SK-N-SH (cell line): ENCODE measurements around the gene CDCA3. TPM values are rescaled to one million over a fixed set of nuclear protein-coding genes. Genes with fewer than 3 reads are reported as not detected.

Experiments
- CTCF ChIA-PET: fragments of 300-600, 350-600 bp; formaldehyde crosslinking; extraction: SDS; loops from one replicate; lab custom pipeline; 2021; lab: Yijun Ruan, JAX
- POLR2A ChIA-PET: fragments of 350-600 bp; sonication (Branson Sonifier 250); formaldehyde crosslinking; extraction: SDS; loops from one replicate; lab custom pipeline; 2020; ENCODE audit warnings: antibody characterized with exemption, inconsistent platforms; lab: Yijun Ruan, JAX
- DNase-seq: peaks from one replicate; pipeline ENCODE4 v3.0.0; 2012
- H2AFZ ChIP-seq: fragments of 200-600 bp; sonication (generic); 2 replicates; pipeline ENCODE4 v1.8.1; 2016; ENCODE audit warnings: antibody characterized with exemption, mild to moderate bottlenecking, low read depth
- H3F3A ChIP-seq: fragments of 200-600 bp; sonication (generic); replicated peaks from 2 replicates; pipeline ENCODE3; 2016; ENCODE audit warnings: antibody characterized with exemption, mild to moderate bottlenecking; ENCODE audit not compliant: insufficient read depth
- H3K27ac ChIP-seq, 2 experiments: fragments of 200-500 bp in 1 of 2; fragments of 200-600 bp in 1 of 2; sonication (Bioruptor generic) in 1 of 2; sonication (generic), shearing (Covaris generic) in 1 of 2; 2 replicates each; pipeline versions ENCODE4 v1.5.1 to v1.6.1; 2014 to 2016; ENCODE audit warnings: low read depth in 2 of 2, inconsistent platforms in 1 of 2, low read length in 1 of 2, mild to moderate bottlenecking in 1 of 2, mixed read lengths in 1 of 2
- H3K27me3 ChIP-seq: fragments of 200-600 bp; sonication (generic), shearing (Covaris generic); 2 replicates; pipeline ENCODE4 v1.6.1; 2016; ENCODE audit warnings: mixed run types; ENCODE audit not compliant: insufficient read depth
- H3K36me3 ChIP-seq, 2 experiments: fragments of 200-500 bp in 1 of 2; fragments of 200-600 bp in 1 of 2; sonication (Bioruptor generic) in 1 of 2; sonication (generic) in 1 of 2; replicated peaks in 1 of 2; 2 replicates each; pipeline versions ENCODE3 to v1.5.1; 2014 to 2016; ENCODE audit warnings: low read length in 1 of 2, mild to moderate bottlenecking in 1 of 2; ENCODE audit not compliant: insufficient read depth in 2 of 2, control insufficient read depth in 1 of 2
- H3K4me1 ChIP-seq, 2 experiments: fragments of 200-500 bp in 1 of 2; fragments of 200-600 bp in 1 of 2; sonication (Bioruptor generic) in 1 of 2; sonication (generic), shearing (Covaris generic) in 1 of 2; 2 replicates each; pipeline versions ENCODE4 v1.5.1 to v1.6.1; 2014 to 2016; ENCODE audit warnings: low read depth in 1 of 2, low read length in 1 of 2, mixed run types in 1 of 2; ENCODE audit not compliant: insufficient read depth in 2 of 2, control insufficient read depth in 1 of 2
- H3K4me2 ChIP-seq: fragments of 200-600 bp; sonication (generic), shearing (Covaris generic); 2 replicates; pipeline ENCODE4 v1.6.1; 2017; ENCODE audit warnings: mixed run types
- H3K4me3 ChIP-seq, 2 experiments: fragments of 200-500 bp in 1 of 2; fragments of 200-600 bp in 1 of 2; sonication (Bioruptor generic) in 1 of 2; sonication (generic), shearing (Covaris generic) in 1 of 2; 2 replicates each; pipeline versions ENCODE4 v1.5.1 to v1.8.1; 2014 to 2016; ENCODE audit warnings: low read depth in 2 of 2, inconsistent platforms in 1 of 2, low read length in 1 of 2, mild to moderate bottlenecking in 1 of 2, mixed read lengths in 1 of 2, moderate library complexity in 1 of 2
- H3K79me2 ChIP-seq: fragments of 200-600 bp; sonication (generic); 2 replicates; pipeline ENCODE4 v1.8.1; 2017; ENCODE audit warnings: mild to moderate bottlenecking; ENCODE audit not compliant: insufficient read depth
- H3K9ac ChIP-seq: fragments of 200-600 bp; sonication (generic); 2 replicates; pipeline ENCODE4 v1.6.1; 2017; ENCODE audit warnings: mixed run types
- H3K9me2 ChIP-seq: fragments of 200-600 bp; sonication (generic); 2 replicates; pipeline ENCODE4 v1.6.1; 2017; ENCODE audit warnings: mixed run types
- H3K9me3 ChIP-seq: fragments of 200-600 bp; sonication (generic); 2 replicates; pipeline ENCODE4 v1.6.1; 2017; ENCODE audit warnings: mixed run types, mild to moderate bottlenecking, moderate library complexity
- H4K20me1 ChIP-seq: fragments of 200-600 bp; sonication (generic); 2 replicates; pipeline ENCODE4 v1.6.1; 2017; ENCODE audit warnings: mild to moderate bottlenecking, mixed run types; ENCODE audit not compliant: insufficient read depth
- ELF1 ChIP-seq: IDR thresholded peaks from 2 replicates; pipeline ENCODE4 v1.4.0; 2012
- EP300 ChIP-seq, 2 experiments: IDR thresholded peaks; 2 replicates each; pipeline versions ENCODE4 v1.4.0 to v1.6.1; 2012; ENCODE audit warnings: borderline replicate concordance in 1 of 2, low read depth in 1 of 2, low read length in 1 of 2
- EZH2phosphoT487 ChIP-seq: fragments of 200-600 bp; sonication (generic); IDR thresholded peaks from 2 replicates; pipeline ENCODE4 v1.6.1; 2017; ENCODE audit warnings: low read depth, mixed run types, mild to moderate bottlenecking, antibody characterized with exemption, moderate library complexity, borderline replicate concordance
- FOSL2 ChIP-seq: IDR thresholded peaks from 2 replicates; pipeline ENCODE4 v1.4.0; 2012; ENCODE audit warnings: low read depth, mild to moderate bottlenecking, moderate library complexity, borderline replicate concordance
- FOXJ3 ChIP-seq: sonication (generic); formaldehyde crosslinking; IDR thresholded peaks from 2 replicates; pipeline ENCODE4 v1.5.1; 2020; ENCODE audit warnings: mild to moderate bottlenecking, missing genetic modification reagents
- FOXM1 ChIP-seq: IDR thresholded peaks from 2 replicates; pipeline ENCODE4 v1.4.0; 2012; ENCODE audit warnings: low read depth, mild to moderate bottlenecking
- GABPA ChIP-seq: IDR thresholded peaks from 2 replicates; pipeline ENCODE4 v1.4.0; 2012; ENCODE audit warnings: low read depth, mild to moderate bottlenecking
- GATA2 ChIP-seq: sonication (generic); formaldehyde crosslinking; IDR thresholded peaks from 2 replicates; pipeline ENCODE4 v1.5.0; 2020; ENCODE audit warnings: mild to moderate bottlenecking, missing genetic modification reagents
- JUND ChIP-seq: IDR thresholded peaks from 2 replicates; pipeline ENCODE4 v1.4.0; 2012
- MEF2A ChIP-seq: IDR thresholded peaks from 2 replicates; pipeline ENCODE4 v1.4.0; 2012; ENCODE audit warnings: low read depth, borderline replicate concordance
- NFIC ChIP-seq: IDR thresholded peaks from 2 replicates; pipeline ENCODE4 v1.4.0; 2012; ENCODE audit warnings: borderline replicate concordance
- POLR2AphosphoS5 ChIP-seq: IDR thresholded peaks from 2 replicates; pipeline ENCODE4 v1.6.1; 2012; ENCODE audit warnings: low read depth, low read length
- RCOR1 ChIP-seq: fragments of 150-350 bp; IDR thresholded peaks from 2 replicates; pipeline ENCODE4 v1.6.1; 2017; ENCODE audit warnings: antibody characterized with exemption, low read length
- RFX5 ChIP-seq: IDR thresholded peaks from 2 replicates; pipeline ENCODE4 v1.6.1; 2012; ENCODE audit warnings: mild to moderate bottlenecking, improper control_type of control experiment, low read length
- SIN3A ChIP-seq: IDR thresholded peaks from 2 replicates; pipeline ENCODE4 v1.6.1; 2012; ENCODE audit warnings: low read depth, mild to moderate bottlenecking, low read length, moderate library complexity, borderline replicate concordance
- SMC3 ChIP-seq: IDR thresholded peaks from 2 replicates; pipeline ENCODE4 v1.6.1; 2012; ENCODE audit warnings: low read depth, low read length, improper control_type of control experiment
- YY1 ChIP-seq: IDR thresholded peaks from 2 replicates; pipeline ENCODE4 v1.4.0; 2012; ENCODE audit warnings: low read depth, mild to moderate bottlenecking
- WGBS: methylation state at CpG from one replicate; pipeline ENCODE4 v1.1.6; 2017; ENCODE audit warnings: low lambda C conversion rate; 5-methylcytosine and 5-hydroxymethylcytosine counted together
- polyA plus RNA-seq, 3 experiments: library from polyadenylated mRNA; depleted of rRNA; stranded (reverse); fragments of >200 nt; gene quantifications; 2 replicates each; pipeline ENCODE4 v1.2.3, GENCODE V29; 2012
- TF ChIP-seq, protein P1 (sequence below): fragments of 150-350 bp; IDR thresholded peaks from 2 replicates; pipeline ENCODE4 v1.6.1; 2016; ENCODE audit warnings: mild to moderate bottlenecking, low read depth, low read length
- TF ChIP-seq, protein P2 (sequence below): IDR thresholded peaks from 2 replicates; pipeline ENCODE4 v1.4.0; 2012; ENCODE audit warnings: low read depth, borderline replicate concordance
- TF ChIP-seq, protein P3 (sequence below): fragments of 150-350 bp; IDR thresholded peaks from 2 replicates; pipeline ENCODE4 v1.6.1; 2017; ENCODE audit warnings: antibody characterized with exemption, low read length, low read depth, borderline replicate concordance
- TF ChIP-seq, protein P4 (sequence below): IDR thresholded peaks from 2 replicates; pipeline ENCODE4; 2012
- TF ChIP-seq, protein P5 (sequence below): IDR thresholded peaks from 2 replicates; pipeline ENCODE4 v1.4.0; 2012; ENCODE audit warnings: low read depth, borderline replicate concordance

CDCA3 gene
- polyA plus RNA-seq, 1 of the 3 experiments (the other 2 are of a cell fraction), result 33.0 TPM

DNA sequence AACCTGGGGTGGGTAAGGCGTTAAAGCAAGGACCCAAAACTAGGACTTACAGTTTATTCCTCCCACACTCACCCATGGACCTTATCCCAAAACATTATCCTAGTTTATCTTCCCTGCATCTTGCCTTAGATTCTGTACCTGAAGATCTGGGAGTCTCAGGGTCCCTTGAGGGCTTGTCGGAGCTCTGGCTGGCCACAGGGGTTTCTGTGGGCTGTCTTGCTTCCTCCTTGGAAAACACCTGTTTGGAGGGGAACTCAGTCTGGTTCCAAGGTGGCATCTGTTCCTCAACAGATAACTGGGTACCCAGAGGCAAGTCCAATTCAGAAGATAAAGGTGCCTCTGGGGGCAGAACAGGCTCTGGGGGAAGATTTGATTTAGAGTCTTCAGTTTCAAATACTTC, 1.7 kb downstream of the CDCA3 start:
- H3F3A ChIP-seq, result peaks cover 27% of the 10 kb centered on the region
- no peaks in the 10 kb centered on the region for H4K20me1 ChIP-seq
- H3K36me3 ChIP-seq, result peaks cover 29 to 37% of the 10 kb centered on the region in 2 experiments
- no peak overlapping the region; a peak in 1 of 4 replicates for H3K4me3 ChIP-seq
- no peaks in the 10 kb centered on the region for H3K27me3 ChIP-seq
- TF ChIP-seq, protein P1, sequence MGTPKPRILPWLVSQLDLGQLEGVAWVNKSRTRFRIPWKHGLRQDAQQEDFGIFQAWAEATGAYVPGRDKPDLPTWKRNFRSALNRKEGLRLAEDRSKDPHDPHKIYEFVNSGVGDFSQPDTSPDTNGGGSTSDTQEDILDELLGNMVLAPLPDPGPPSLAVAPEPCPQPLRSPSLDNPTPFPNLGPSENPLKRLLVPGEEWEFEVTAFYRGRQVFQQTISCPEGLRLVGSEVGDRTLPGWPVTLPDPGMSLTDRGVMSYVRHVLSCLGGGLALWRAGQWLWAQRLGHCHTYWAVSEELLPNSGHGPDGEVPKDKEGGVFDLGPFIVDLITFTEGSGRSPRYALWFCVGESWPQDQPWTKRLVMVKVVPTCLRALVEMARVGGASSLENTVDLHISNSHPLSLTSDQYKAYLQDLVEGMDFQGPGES, result no peak
- TF ChIP-seq FOXM1, result no peak
- no peak for TF ChIP-seq EZH2phosphoT487
- TF ChIP-seq NFIC, result no peak
- TF ChIP-seq SMC3, result no peak
- TF ChIP-seq SIN3A, result no peak
- TF ChIP-seq, protein P2, sequence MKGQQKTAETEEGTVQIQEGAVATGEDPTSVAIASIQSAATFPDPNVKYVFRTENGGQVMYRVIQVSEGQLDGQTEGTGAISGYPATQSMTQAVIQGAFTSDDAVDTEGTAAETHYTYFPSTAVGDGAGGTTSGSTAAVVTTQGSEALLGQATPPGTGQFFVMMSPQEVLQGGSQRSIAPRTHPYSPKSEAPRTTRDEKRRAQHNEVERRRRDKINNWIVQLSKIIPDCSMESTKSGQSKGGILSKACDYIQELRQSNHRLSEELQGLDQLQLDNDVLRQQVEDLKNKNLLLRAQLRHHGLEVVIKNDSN, result no peak
- TF ChIP-seq MEF2A, result no peak
- no peak for TF ChIP-seq GATA2 (CRISPR knock-in tag)
- TF ChIP-seq ELF1, result no peak
- no peak for TF ChIP-seq EP300 (IDR thresholded peaks at IDR 0.05; ENCODE audit: borderline replicate concordance in 1 of 2, low read depth in 1 of 2, low read length in 1 of 2)
- TF ChIP-seq GABPA, result no peak
- TF ChIP-seq RFX5, result no peak
- no peak for TF ChIP-seq RCOR1
- no peak for TF ChIP-seq FOXJ3
- no peak for DNase-seq
- H3K4me2 ChIP-seq, result peak overlapping the region; percentile 77
- peaks cover 7 to 17% of the 10 kb centered on the region in 2 experiments for H3K4me1 ChIP-seq
- H3K9me3 ChIP-seq, result no peaks in the 10 kb centered on the region
- no peak overlapping the region for H3K27ac ChIP-seq
- H2AFZ ChIP-seq, result no peak overlapping the region
- 95% methylated on average over 2 of the region's 2 CpGs for WGBS
- H3K79me2 ChIP-seq, result peaks cover 54% of the 10 kb centered on the region
- ChIA-PET CTCF (interaction anchor here (0.9 to 19.4 kb wide), 3 partner anchors 10 to 19 kb away, joined by 3 to 225 read pairs (median 164); partner anchors contain the start of genes P3H3, SPSB2 and TPI1), POLR2A (no interaction called here)
- H3K9ac ChIP-seq, result no peak overlapping the region
- no peaks in the 10 kb centered on the region for H3K9me2 ChIP-seq

DNA sequence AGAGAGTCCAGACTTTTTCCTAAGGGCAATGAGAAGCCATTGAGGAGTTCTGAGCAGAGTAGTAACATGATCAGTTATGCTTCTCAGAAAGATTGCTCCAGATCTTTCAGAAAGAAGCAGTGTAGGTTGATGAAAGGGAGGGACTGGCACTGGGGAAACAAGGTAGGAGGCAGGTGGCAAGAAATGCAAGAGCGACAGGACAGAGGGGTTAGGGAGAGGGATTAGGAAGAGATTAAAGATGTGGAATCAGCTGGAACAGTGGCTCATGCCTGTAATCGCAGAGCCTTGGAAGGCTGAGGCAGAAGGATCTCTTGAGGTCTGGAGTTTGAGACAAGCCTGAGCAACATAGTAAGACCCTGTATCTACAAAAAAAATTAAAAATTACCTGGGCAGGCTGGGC, 3.4 kb downstream of the CDCA3 start:
- peaks cover 36 to 41% of the 10 kb centered on the region in 2 experiments for H3K36me3 ChIP-seq
- H3K27ac ChIP-seq, result no peak overlapping the region
- ChIA-PET POLR2A (no interaction called here), CTCF (interaction anchor here (0.6 to 19.4 kb wide), 4 partner anchors 8 to 283 kb away, joined by 3 to 225 read pairs (median 86); partner anchors contain the start of genes GNB3, P3H3, SPSB2 and TPI1)
- H3K79me2 ChIP-seq, result peaks cover 38% of the 10 kb centered on the region
- no peaks in the 10 kb centered on the region for H3K9me3 ChIP-seq
- DNase-seq, result no peak
- peaks cover 0 to 7% of the 10 kb centered on the region in 2 experiments; a peak in 1 of 4 replicates for H3K4me1 ChIP-seq
- no peak overlapping the region for H3K4me2 ChIP-seq
- no peak overlapping the region for H2AFZ ChIP-seq
- H3K4me3 ChIP-seq, result no peak overlapping the region
- H3K27me3 ChIP-seq, result no peaks in the 10 kb centered on the region
- H3K9me2 ChIP-seq, result no peaks in the 10 kb centered on the region
- TF ChIP-seq GATA2 (CRISPR knock-in tag) (no peak), YY1 (no peak), POLR2AphosphoS5 (no peak), JUND (no peak), FOSL2 (no peak), FOXM1 (no peak), MEF2A (no peak), GABPA (no peak), EP300 (IDR thresholded peaks at IDR 0.05; ENCODE audit: borderline replicate concordance in 1 of 2, low read depth in 1 of 2, low read length in 1 of 2) (no peak)
- TF ChIP-seq, protein P3, sequence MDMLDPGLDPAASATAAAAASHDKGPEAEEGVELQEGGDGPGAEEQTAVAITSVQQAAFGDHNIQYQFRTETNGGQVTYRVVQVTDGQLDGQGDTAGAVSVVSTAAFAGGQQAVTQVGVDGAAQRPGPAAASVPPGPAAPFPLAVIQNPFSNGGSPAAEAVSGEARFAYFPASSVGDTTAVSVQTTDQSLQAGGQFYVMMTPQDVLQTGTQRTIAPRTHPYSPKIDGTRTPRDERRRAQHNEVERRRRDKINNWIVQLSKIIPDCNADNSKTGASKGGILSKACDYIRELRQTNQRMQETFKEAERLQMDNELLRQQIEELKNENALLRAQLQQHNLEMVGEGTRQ, result no peak
- TF ChIP-seq, protein P4, sequence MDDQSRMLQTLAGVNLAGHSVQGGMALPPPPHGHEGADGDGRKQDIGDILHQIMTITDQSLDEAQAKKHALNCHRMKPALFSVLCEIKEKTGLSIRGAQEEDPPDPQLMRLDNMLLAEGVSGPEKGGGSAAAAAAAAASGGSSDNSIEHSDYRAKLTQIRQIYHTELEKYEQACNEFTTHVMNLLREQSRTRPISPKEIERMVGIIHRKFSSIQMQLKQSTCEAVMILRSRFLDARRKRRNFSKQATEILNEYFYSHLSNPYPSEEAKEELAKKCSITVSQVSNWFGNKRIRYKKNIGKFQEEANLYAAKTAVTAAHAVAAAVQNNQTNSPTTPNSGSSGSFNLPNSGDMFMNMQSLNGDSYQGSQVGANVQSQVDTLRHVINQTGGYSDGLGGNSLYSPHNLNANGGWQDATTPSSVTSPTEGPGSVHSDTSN, result no peak
- TF ChIP-seq, protein P5, sequence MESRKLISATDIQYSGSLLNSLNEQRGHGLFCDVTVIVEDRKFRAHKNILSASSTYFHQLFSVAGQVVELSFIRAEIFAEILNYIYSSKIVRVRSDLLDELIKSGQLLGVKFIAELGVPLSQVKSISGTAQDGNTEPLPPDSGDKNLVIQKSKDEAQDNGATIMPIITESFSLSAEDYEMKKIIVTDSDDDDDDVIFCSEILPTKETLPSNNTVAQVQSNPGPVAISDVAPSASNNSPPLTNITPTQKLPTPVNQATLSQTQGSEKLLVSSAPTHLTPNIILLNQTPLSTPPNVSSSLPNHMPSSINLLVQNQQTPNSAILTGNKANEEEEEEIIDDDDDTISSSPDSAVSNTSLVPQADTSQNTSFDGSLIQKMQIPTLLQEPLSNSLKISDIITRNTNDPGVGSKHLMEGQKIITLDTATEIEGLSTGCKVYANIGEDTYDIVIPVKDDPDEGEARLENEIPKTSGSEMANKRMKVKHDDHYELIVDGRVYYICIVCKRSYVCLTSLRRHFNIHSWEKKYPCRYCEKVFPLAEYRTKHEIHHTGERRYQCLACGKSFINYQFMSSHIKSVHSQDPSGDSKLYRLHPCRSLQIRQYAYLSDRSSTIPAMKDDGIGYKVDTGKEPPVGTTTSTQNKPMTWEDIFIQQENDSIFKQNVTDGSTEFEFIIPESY, result no peak
- H3F3A ChIP-seq, result peaks cover 24% of the 10 kb centered on the region
- no peak overlapping the region for H3K9ac ChIP-seq
- 95% methylated on average over 2 of the region's 2 CpGs for WGBS
- no peaks in the 10 kb centered on the region for H4K20me1 ChIP-seq
